HepG2 (cell line): Measurements from ENCODE around the gene MT1M. TPM values are rescaled to one million over a fixed set of nuclear protein-coding genes. Genes with fewer than 3 reads are reported as not detected.
A peak's percentile ranks its signal among the peaks of the same experiment; 100 is the strongest.

ENCODE experiments used
- CBX2 ChIP-seq, 2 experiments: fragments of 200-600 bp in 1 of 2; sonication (generic); formaldehyde crosslinking in 1 of 2; IDR thresholded peaks; 2 replicates each; pipeline versions ENCODE4 v1.7.0 to v1.8.1; 2018 to 2022; ENCODE audit warnings: low read depth in 2 of 2, low read length in 1 of 2, mild to moderate bottlenecking in 1 of 2, missing genetic modification reagents in 1 of 2
- CHD4 ChIP-seq: fragments of 200-600 bp; sonication (generic); IDR thresholded peaks from 2 replicates; pipeline ENCODE4 v1.7.0; 2017; ENCODE audit warnings: mild to moderate bottlenecking, low read length, borderline replicate concordance
- DMAP1 ChIP-seq: IDR thresholded peaks from 2 replicates; pipeline ENCODE4 v1.6.1; 2016
- HOXD1 ChIP-seq: sonication (generic); formaldehyde crosslinking; IDR thresholded peaks from 2 replicates; pipeline ENCODE4 v1.5.0; 2020; ENCODE audit warnings: missing genetic modification reagents
- KLF9 ChIP-seq: IDR thresholded peaks from 2 replicates; pipeline ENCODE4 v1.6.1; 2016; ENCODE audit warnings: low read depth
- NFE2L2 ChIP-seq: fragments of 150-350 bp; IDR thresholded peaks from 2 replicates; pipeline ENCODE4 v1.6.1; 2014; ENCODE audit warnings: low read length
- NFIB ChIP-seq: sonication (generic); formaldehyde crosslinking; IDR thresholded peaks from 2 replicates; pipeline ENCODE4 v1.9.0; 2021; ENCODE audit warnings: missing genetic modification reagents, mild to moderate bottlenecking, borderline replicate concordance
- NKX3-1 ChIP-seq: sonication (generic); formaldehyde crosslinking; IDR thresholded peaks from 2 replicates; pipeline ENCODE4 v1.5.0; 2020; ENCODE audit warnings: missing genetic modification reagents
- PCBP2 ChIP-seq: fragments of 200-400 bp; formaldehyde crosslinking; optimal IDR thresholded peaks from 2 replicates; pipeline ENCODE3; 2018; ENCODE audit warnings: low read length, low read depth; ENCODE audit not compliant: poor library complexity, severe bottlenecking
- PITX1 ChIP-seq: sonication (generic); formaldehyde crosslinking; IDR thresholded peaks from 2 replicates; pipeline ENCODE4 v1.5.1; 2020; ENCODE audit warnings: mild to moderate bottlenecking, missing genetic modification reagents
- SOX6 ChIP-seq, 2 experiments: fragments of 450-650 bp in 1 of 2; sonication (generic) in 1 of 2; formaldehyde crosslinking in 1 of 2; IDR thresholded peaks; 2 replicates each; pipeline versions ENCODE4 v1.4.0 to v1.6.1; 2017 to 2020; ENCODE audit warnings: antibody characterized with exemption in 1 of 2, mild to moderate bottlenecking in 1 of 2, missing genetic modification reagents in 1 of 2
- TBL1XR1 ChIP-seq: fragments of 150-350 bp; IDR thresholded peaks from 2 replicates; pipeline ENCODE4 v1.6.1; 2014; ENCODE audit warnings: borderline replicate concordance, low read length; ENCODE audit not compliant: partially characterized antibody
- ZNF749 ChIP-seq: sonication (generic); formaldehyde crosslinking; IDR thresholded peaks from 2 replicates; pipeline ENCODE4 v1.8.0; 2022; ENCODE audit warnings: mild to moderate bottlenecking, missing genetic modification reagents, moderate library complexity, borderline replicate concordance
- ZNF879 ChIP-seq: sonication (generic); formaldehyde crosslinking; IDR thresholded peaks from 2 replicates; pipeline ENCODE4 v1.8.1; 2023; ENCODE audit warnings: missing genetic modification reagents
- polyA plus RNA-seq, 8 experiments: library from polyadenylated mRNA; depleted of rRNA in 3 of 8; stranded (reverse) in 7 of 8; unstranded in 1 of 8; fragments of >200 nt; fragmentation: Illumina TruSeq in 4 of 8; extraction: Trizol in 4 of 8; gene quantifications; 2 replicates each; pipeline versions ENCODE4 v1.2.1 to v1.2.3, GENCODE V29; 2011 to 2016; ENCODE audit warnings: low read depth in 4 of 8, missing spikeins in 1 of 8, mixed read lengths in 1 of 8; ENCODE audit not compliant: insufficient read depth in 1 of 8
- total RNA-seq, 5 experiments: library from RNA; depleted of rRNA; stranded (reverse); fragments of >200 nt; fragmentation: Illumina TruSeq; extraction: Trizol; gene quantifications; 2 replicates each; pipeline ENCODE4 v1.2.3, GENCODE V29; 2016; ENCODE audit warnings: low read depth in 1 of 5
- TF ChIP-seq, protein P1 (sequence below), 2 experiments: sonication (generic) in 1 of 2; formaldehyde crosslinking in 1 of 2; IDR thresholded peaks; 2 replicates each; pipeline versions ENCODE4 v1.6.1 to v1.9.0; 2014 to 2022; ENCODE audit warnings: antibody characterized with exemption in 1 of 2, borderline replicate concordance in 1 of 2, inconsistent platforms in 1 of 2, low read depth in 1 of 2, missing genetic modification reagents in 1 of 2

Gene MT1M
- total and polyA plus RNA-seq, 2 of the 13 experiments (the other 11 are each of a cell fraction or from before 2014, with no cell fraction given): 4.6 TPM; not detected in 1

DNA sequence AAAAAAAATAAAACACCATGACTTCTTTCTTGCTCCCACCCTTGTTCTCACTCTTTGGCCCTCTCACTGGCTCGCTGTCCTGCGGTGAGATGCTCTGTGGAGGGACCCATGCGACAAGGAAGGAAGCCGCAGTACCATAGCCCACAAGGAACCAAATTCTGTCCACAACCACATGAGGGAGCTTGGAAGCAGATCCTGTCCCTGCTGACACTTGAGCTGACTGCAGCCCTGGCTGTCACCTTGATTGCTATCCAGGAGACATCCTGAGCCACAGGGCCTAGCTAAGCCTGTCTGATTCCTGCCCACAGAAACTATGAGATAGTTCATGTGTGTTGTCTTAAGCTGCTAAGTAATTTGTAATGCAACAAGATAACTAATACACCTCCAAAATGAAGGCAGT, 28.9 kb upstream of the MT1M start (continued):
- TF ChIP-seq, protein P1, sequence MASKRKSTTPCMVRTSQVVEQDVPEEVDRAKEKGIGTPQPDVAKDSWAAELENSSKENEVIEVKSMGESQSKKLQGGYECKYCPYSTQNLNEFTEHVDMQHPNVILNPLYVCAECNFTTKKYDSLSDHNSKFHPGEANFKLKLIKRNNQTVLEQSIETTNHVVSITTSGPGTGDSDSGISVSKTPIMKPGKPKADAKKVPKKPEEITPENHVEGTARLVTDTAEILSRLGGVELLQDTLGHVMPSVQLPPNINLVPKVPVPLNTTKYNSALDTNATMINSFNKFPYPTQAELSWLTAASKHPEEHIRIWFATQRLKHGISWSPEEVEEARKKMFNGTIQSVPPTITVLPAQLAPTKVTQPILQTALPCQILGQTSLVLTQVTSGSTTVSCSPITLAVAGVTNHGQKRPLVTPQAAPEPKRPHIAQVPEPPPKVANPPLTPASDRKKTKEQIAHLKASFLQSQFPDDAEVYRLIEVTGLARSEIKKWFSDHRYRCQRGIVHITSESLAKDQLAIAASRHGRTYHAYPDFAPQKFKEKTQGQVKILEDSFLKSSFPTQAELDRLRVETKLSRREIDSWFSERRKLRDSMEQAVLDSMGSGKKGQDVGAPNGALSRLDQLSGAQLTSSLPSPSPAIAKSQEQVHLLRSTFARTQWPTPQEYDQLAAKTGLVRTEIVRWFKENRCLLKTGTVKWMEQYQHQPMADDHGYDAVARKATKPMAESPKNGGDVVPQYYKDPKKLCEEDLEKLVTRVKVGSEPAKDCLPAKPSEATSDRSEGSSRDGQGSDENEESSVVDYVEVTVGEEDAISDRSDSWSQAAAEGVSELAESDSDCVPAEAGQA (IDR thresholded peaks at IDR 0.05; ENCODE audit: low read depth): no peak
- TF ChIP-seq, protein P1 (CRISPR knock-in tag; IDR thresholded peaks at IDR 0.05; ENCODE audit: borderline replicate concordance): no peak
- TF ChIP-seq PCBP2: no peak
- TF ChIP-seq NFE2L2: no peak
- TF ChIP-seq CBX2 (IDR thresholded peaks at IDR 0.05; ENCODE audit: low read depth, low read length): no peak
- TF ChIP-seq CBX2 (CRISPR knock-in tag; IDR thresholded peaks at IDR 0.05; ENCODE audit: low read depth): no peak
- TF ChIP-seq ZNF879 (CRISPR knock-in tag): no peak
- TF ChIP-seq PITX1 (CRISPR knock-in tag): no peak
- TF ChIP-seq ZNF749 (CRISPR knock-in tag): no peak
- no peak for TF ChIP-seq NKX3-1 (CRISPR knock-in tag)
- no peak for TF ChIP-seq DMAP1 (CRISPR knock-in tag)
- no peak for TF ChIP-seq NFIB
- TF ChIP-seq KLF9 (CRISPR knock-in tag): no peak
- no peak for TF ChIP-seq CHD4
- TF ChIP-seq TBL1XR1: no peak
- TF ChIP-seq SOX6 (IDR thresholded peaks at IDR 0.05): no peak
- TF ChIP-seq SOX6 (CRISPR knock-in tag; IDR thresholded peaks at IDR 0.05): peak; percentile 27
- TF ChIP-seq HOXD1 (CRISPR knock-in tag): no peak
